22Rv1 (cell line): ENCODE data around the gene STK10.

ENCODE experiments used
- H3K27ac ChIP-seq: fragments of 450-650 bp; 2 replicates; pipeline ENCODE4 v1.5.1; 2017
- ZFX ChIP-seq: fragments of 450-650 bp; IDR thresholded peaks from 2 replicates; pipeline ENCODE4 v1.6.1; 2017; ENCODE audit warnings: antibody characterized with exemption, borderline replicate concordance
- TF ChIP-seq, protein P1 (sequence below): fragments of 450-650 bp; IDR thresholded peaks from 2 replicates; pipeline ENCODE4 v1.5.1; 2017; ENCODE audit warnings: mild to moderate bottlenecking

The STK10 gene

DNA sequence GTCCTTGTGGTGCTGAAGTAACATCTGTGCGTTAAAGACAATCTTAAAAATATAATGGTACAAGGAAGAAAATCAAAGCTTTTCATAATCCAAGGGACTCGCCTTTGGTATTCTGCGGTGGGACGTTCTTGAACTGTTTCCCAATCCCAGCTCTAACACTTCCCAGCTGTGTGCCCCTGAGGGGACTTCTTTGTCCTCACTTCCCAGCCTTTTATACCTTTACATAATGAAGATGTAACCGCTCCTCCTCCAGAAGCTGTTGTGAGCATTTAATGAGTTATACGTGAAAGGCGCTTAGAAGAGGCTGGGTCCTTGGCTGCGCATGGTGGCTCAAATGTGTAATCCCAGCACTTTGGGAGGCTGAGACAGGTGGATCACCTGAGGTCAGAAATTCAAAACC, 16.9 kb downstream of the STK10 start:
- TF ChIP-seq, protein P1, sequence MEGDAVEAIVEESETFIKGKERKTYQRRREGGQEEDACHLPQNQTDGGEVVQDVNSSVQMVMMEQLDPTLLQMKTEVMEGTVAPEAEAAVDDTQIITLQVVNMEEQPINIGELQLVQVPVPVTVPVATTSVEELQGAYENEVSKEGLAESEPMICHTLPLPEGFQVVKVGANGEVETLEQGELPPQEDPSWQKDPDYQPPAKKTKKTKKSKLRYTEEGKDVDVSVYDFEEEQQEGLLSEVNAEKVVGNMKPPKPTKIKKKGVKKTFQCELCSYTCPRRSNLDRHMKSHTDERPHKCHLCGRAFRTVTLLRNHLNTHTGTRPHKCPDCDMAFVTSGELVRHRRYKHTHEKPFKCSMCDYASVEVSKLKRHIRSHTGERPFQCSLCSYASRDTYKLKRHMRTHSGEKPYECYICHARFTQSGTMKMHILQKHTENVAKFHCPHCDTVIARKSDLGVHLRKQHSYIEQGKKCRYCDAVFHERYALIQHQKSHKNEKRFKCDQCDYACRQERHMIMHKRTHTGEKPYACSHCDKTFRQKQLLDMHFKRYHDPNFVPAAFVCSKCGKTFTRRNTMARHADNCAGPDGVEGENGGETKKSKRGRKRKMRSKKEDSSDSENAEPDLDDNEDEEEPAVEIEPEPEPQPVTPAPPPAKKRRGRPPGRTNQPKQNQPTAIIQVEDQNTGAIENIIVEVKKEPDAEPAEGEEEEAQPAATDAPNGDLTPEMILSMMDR, result no peak
- no peak for TF ChIP-seq ZFX
- H3K27ac ChIP-seq, result no peak overlapping the region

DNA sequence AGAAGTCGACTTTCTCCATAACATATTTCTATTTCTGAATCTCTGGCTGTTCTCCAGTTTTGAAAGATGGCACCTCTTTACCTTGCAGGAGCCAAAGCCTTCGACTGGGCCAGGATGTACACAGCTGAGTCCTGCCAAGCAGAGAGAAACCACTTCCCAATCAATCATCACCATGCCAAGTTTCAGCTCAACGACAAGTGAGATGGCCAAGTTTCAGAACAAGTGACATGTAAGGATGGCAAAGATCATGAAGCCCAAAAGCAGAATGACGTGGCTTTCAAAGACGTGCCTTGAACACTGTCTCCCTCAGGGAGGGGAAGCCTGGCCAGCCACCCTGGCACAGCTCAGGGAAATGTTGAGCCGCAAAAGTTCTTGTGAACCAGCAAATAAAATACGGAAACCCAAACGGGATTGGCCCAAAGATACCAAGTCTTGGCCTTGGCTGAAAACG, 17.7 kb downstream of the STK10 start:
- TF ChIP-seq, protein P1, result no peak
- TF ChIP-seq ZFX, result no peak
- no peak overlapping the region for H3K27ac ChIP-seq

GRCh38 chr5:172169216-172169615, 18.8 kb downstream of the STK10 start:
- TF ChIP-seq ZFX, result no peak
- TF ChIP-seq, protein P1, result no peak
- H3K27ac ChIP-seq, result no peak overlapping the region

DNA sequence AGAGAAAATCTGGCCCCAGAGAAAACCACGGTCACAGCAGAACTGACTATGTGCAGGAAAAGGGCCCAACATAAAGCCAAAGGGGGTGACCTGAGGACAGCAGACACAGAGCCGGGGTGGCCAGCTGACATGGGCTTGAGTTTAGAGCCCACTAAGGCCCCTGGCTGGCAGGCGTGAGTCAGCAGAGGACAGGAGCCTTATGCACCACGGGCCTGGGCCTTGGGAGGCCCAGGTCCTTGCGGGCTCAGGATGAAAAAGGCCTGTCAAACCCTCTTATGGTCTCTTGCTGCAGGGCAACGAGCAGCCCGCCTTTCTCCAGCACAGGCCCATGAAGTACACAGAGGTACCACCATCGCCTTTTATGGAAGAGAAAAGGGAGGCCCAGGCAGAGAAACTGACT, 19.7 kb downstream of the STK10 start:
- TF ChIP-seq, protein P1, result no peak
- no peak for TF ChIP-seq ZFX
- no peak overlapping the region for H3K27ac ChIP-seq

- TF ChIP-seq, protein P1, result no peak
- no peak for TF ChIP-seq ZFX
Measured at GRCh38 chr5:172167895-172168294, 20.1 kb downstream of the STK10 start.

DNA sequence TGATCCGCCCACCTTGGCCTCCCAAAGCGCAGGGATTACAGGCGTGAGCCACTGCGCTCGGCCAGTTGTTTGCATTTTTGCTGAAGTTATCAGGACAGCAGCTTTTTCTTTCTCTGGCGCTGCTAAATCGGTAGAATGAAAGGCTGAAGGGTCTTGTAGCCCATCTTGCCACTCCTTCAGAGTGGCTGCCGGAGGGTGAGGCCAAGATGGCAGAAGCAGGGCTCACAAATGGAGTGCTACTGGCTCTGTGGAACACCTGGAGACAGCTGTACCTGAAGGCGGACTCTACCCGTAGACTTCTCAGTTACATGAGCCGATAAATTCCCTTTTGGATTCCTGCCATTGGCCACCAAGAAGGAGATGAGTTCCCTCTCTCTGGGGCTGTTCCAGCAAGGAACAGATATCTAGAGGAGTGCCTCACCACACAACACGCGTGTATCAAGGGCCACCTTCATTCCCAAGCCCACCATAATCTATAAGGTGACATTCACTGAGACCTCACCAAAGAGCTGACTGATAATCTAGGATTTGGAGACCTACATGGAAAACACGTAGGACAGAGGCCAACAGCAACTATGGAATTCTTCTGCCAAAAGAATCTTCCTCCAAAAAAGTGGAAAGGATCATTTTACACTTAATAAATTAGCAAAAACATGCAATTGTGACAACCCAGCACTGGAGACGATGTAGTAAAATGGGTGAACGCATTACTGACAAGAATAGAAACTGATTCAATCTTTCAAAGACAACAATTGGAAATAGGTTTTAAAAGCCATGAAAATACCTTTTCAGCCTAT, 21.8 kb downstream of the STK10 start:
- TF ChIP-seq ZFX, result no peak
- TF ChIP-seq, protein P1, result no peak
- no peak overlapping the region for H3K27ac ChIP-seq

More at GRCh38 chr5:172167895-172168294, 20.1 kb downstream of the STK10 start:
- H3K27ac ChIP-seq, result no peak overlapping the region

DNA sequence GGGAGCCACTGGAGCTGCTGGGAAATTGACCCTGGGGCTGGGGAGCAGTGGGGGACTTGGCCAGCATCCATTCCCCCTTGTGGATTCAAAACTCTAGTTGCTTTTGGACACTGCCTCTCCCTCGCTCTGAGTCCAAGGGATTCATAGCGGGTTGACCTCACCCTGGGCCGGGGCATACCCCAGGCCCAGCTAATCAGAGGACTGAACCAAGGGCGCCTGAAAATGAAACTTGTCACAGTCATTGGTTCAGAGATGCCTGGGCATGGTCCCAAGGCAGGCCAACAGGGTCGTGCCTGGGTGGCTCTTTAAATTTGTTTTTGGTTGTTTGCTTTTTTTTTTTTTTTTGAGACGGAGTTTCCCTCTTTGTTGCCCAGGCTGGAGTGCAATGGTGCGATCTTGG, 22.6 kb downstream of the STK10 start:
- TF ChIP-seq, protein P1, result no peak
- TF ChIP-seq ZFX, result no peak
- no peak overlapping the region for H3K27ac ChIP-seq
